Stimulated activated CD8-positive, alpha-beta memory T cell treated with anti-CD3 and anti-CD28 coated beads, Interleukin-12 subunit alpha, Interleukin-12 subunit beta, amount 100 ng/mL, for 24 hours (primary cell): ENCODE measurements around the gene ANKRD65.
"Not testable (repeated sequence)": the region's sequence is repeated elsewhere in the genome, so short reads cannot be mapped to it uniquely, and the experiment has no call there.

ENCODE experiments used
- DNase-seq: peaks from one replicate; pipeline ENCODE4 v3.0.0-alpha.2; 2020; ENCODE audit errors: extremely low read depth

ANKRD65 gene

DNA sequence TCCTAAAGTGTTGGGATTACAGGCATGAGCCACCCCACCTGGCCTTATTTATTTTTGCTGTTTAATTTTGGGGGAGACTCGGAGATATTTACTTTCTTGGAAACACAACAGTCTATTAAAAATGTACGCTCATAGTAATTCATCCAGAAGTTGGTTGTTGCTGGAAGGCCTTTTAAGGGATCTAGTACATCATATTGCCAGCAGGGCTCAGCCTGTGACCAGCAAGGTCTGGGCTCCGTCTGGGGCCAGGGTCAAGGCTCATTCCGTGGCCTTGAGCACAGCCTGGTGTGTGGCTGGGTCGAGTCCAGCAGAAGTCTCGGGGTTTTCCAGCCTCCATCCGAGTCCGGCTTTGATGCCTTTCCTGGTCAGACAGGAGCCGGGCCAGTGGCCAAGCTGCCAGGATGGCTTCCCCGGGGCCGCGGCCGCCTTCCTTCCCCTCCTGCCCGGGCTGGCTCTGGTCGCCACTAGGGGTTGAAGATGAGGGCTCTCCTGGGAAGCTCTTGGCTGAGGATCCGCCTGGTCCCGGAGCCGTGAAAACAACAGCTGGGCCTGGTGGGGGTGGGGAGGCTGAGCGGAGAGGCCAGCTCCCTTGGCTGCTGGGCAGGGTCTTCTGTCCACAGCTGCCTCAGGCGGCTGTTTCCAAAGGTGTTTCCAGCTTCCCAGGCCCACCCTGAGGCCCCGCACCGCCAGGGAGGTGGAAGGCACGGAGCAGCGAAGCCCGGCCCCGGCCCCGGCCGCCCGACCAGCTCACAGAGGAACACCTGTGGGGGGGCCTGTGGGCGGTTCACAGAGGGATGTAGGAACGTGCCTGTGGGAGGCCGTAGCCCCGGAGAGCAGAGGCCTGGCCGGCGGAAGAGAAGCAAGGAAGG lies 9.3 kb upstream of the ANKRD65 start:
- DNase-seq = no peak

GRCh38 chr1:1429671-1430073 lies 8.6 kb upstream of the ANKRD65 start:
- no peak for DNase-seq

- not testable (repeated sequence) for DNase-seq
Observed at GRCh38 chr1:1428967-1429366, 7.9 kb upstream of the ANKRD65 start.

DNA sequence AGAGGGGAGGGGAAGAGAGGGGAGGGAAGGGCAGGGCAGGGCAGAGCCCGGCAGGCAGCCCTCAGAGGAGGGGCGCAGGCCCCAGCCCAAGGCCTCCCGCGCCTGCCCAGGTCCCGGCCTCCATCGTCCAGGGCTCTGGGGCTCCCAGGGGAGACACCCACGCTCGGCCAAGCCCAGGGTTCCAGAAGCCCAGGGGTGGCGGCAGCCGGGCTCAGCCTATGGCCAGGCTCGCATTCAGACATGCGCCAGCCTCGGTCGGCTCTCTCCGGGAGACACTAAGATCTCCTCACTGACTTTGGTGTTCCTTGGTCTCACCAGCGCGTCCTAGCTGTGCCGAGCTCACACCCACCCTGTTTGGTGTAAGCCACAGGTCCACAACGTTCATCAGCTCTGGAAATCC lies 7.1 kb upstream of the ANKRD65 start:
- DNase-seq = no peak

DNA sequence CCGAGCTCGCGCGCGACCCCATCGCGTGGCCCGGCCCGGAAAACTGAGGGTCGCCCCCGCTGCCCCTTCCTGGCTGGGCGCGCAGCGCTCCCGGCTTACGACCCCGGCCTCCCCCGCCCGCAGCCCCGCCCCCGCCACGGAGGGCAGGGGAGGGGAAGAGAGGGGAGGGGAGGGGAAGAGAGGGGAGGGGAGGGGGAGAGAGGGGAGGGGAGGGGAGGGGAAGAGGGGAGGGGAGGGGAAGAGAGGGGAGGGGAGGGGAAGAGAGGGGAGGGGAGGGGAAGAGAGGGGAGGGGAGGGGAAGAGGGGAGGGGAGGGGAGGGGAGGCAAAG lies 6.7 kb upstream of the ANKRD65 start:
- DNase-seq = no peak

DNA sequence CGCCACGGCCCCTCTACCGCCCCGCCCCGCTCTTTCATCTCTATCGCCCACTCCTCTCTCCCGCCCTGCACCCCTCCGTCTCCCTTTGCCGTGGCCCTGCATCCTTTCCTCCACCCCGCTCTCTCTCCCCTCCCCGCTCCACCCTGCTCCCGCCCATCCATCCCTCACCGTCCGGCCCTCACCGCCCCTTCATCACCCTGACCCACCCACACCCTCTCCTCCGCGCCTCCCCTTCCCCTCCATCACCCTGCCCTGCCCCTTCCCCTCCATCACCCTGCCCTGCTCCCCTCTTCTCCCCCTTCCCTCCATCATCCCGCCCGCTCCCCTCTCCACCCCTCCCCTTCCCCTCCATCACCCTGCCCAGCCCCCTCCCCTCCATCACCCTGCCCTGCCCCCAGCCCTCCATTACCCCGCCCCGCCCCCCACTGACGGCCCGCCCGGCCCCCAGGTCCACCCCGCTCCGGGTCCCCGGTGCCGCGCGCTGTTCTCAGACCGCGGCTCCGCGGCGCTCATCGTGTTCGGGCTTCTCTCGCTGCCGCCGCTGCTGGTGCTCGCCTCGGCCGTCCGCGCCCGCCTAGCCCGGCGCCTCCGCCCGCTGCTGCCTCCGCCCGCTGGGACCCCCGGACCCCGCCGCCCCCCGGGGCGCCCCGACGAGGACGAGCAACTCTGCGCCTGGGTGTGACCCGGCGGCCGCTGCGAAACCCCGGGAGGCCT lies 6.2 kb upstream of the ANKRD65 start:
- DNase-seq = no peak

GRCh38 chr1:1426496-1427105 lies 5.5 kb upstream of the ANKRD65 start:
- no peak for DNase-seq

DNA sequence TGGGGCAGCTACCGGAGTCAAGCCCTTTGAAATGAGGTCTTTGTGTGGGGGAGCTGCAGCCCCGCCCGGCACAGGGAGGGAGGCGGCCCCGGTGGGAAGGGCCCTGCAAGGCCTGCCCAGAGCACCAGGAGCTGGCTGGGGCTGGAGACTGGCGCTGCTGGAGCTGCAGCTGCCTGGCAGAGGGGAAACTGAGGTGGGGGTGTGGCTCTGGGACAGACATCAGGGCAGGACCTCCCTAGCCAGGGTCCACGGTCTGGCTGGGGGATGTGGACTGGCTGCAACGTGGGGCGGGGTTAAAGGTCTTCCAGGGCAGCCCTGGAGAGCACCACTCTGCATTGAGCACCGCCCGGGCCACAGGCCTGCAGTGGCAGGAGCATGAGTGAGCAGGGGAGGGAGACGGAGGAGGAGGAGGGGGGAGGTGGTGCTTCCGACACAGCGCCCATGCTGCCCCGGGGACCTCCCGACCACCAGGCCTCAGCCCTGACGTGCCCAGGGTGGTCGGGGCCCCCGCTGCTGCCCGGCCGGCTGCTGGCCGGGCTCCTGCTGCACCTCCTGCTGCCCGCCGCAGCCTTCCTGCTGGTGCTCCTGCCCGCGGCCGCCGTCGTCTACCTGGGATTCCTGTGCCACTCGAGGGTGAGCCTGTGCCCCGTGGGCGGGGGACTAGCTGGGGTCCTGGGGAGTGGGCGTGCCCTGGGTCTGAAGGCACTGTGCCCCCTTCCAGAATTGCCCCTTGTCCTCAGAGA lies 4.8 kb upstream of the ANKRD65 start:
- DNase-seq = no peak

DNA sequence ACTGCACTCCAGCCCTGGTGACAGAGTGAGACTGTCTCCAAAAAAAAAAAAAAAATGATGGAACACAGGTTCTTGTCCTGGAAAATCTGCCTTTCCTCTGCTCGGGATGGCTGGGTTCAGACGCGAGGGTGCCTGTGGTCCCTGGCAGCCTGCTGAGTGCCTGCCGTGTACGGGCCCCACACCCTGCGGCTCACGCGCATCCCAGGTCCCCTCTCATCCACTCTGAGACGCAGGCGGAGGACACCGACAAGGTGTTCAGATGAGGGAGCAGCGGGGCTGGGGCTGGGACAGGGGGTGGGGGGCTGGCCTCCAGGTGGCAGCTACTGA lies 4.3 kb upstream of the ANKRD65 start:
- no peak for DNase-seq

- no peak for DNase-seq
Observed at GRCh38 chr1:1424707-1425106, 3.6 kb upstream of the ANKRD65 start.

DNA sequence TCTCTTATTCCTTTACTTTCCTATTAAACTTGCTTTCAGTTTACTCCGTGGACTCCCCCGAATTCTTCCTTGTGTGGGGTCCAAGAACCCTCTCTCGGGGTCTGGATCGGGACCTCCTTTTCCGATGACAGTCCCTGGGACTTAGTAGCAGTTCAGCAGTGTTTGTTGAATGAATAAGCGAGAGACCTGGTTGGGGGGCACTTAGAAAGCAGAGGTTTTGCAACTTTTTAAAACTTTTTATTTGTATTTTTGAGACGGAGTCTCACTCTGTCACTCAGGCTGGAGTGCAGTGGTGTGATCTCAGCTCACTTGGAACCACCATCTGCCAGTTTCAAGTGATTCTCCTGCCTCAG lies 2.1 kb upstream of the ANKRD65 start:
- DNase-seq = no peak

DNA sequence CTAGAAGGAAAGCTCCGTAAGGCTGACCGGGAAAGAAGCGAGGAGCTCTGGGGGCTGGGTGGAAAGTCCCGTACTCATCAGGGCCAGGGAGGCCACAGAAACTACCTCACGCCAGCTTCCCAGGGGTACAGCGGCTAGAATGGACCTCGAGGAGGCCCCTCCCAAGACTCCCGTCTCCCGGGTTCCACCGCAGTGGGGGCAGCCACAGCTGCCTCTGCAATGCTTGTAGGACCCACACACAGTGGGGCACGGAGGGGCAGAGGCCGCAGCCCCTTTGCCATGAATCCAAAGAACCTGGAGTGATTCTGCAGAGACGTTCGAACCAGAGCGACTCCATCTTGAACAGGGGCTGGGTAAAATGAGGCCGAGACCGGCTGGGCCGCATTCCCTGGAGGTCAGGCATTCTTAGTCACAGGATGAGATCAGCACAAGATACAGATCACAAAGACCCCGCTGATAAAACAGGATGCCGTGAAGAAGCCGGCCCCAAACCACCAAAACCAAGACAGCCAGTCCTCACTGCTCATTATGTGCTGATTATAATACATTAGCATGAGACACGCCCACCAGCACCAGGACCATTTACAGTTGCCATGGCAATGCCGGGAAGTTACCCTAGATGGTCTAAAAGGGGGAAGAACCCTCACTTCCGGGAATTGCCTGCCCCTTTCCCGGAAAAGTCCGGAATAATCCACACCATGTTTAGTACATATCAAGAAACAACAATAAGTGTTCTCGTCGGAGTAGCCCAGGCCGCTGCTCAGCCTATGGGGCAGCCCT lies 1.6 kb upstream of the ANKRD65 start:
- no peak for DNase-seq

DNA sequence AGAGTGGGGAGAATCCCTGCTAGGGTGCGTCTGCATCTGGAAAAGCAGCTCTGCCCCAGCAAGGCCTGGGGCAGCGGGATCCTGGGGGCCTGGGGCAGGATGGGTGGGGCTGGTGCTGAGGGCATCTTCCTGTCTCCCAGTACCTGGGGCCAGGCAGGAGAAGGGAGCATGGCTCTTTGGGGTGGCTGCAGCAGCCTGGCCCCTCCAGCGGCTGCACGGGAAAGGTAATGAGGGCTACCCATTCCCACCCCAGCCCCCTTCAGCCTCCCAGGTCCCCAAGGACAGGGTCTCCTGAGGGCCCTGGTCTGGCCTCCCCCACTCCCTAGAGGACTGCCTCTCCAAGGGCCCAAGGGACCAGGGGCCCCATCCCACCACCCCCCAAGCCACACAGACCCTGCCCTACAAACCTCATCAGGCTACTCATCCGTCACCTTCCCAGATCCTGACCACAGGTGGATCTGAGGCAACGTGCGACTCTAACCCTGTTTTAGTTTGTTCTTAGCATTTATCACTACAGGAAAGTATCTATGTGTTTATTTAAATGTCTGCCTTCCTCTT lies 910 bp upstream of the ANKRD65 start:
- DNase-seq = no peak

DNA sequence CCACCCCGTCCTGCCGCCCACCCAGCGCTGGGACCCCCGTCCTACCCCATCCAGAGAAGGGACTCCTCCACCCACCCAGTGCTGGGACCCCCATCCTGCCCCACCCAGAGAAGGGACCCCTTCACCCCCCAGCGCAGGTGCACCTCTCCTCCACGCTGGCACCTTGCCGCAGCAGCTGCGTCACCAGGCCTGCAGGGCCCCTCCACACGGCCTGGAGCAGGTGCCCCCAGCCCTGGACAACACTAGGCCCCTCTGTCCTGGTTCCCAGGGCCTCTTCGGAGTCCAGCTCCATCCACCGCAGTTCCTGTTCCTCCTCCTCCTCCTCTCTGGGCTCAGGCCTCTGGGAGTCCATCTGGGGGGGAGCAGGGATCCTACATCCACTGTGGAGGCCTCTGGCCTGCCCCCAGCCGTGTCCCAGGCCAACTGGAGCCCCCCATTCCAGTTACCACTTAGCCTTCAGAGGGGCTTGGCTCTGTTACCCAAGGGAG lies 378 bp downstream of the ANKRD65 start:
- no peak for DNase-seq

GRCh38 chr1:1419813-1420653 lies 1.0 kb downstream of the ANKRD65 start:
- DNase-seq = no peak

GRCh38 chr1:1419363-1419812 lies 1.7 kb downstream of the ANKRD65 start:
- DNase-seq = no peak

DNA sequence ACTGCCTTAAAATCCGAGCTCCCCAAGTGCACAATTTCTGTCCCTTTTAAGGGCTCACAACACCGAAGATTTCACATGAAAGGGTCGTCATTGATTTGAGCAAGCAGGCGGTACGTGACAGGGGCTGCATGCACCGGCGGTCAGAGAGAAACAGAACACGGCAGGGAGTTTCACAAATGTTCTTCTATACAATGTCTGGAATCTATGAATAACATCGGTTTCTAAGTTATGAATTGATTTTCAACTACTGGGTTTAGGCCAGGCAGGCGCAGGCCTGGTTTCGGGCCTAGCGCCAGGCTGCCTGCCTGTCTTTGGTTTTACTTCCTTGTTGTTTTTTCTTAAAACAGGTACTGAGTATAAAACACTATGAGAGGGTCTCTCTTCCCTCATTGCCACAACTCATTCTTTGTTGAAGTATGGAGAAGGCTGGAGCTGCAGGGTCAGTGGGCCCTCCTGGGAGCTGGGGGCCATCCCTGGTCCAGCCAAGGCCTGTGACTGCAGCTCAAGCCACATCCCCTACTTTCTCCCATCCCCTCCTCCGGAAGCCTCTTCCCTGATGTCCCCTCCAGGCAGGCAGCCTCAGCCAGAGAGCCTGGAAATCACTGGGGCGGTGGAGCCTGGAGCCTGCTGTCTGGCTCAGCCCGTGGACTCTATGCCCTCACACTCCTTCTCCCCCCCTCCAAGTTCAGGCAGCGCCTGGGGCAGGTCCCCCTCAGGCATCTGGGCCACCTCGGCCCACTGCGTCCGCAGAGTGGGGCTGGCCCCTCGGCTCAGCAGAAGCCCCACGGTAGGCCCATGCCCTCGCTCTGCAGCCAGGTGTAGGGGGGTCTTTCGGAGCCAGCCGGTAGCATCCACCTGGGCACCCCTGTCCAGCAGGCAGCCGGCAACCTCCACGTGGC lies 2.4 kb downstream of the ANKRD65 start:
- no peak for DNase-seq

- DNase-seq = not testable (repeated sequence)
Observed at GRCh38 chr1:1417825-1418463, 3.1 kb downstream of the ANKRD65 start.

DNA sequence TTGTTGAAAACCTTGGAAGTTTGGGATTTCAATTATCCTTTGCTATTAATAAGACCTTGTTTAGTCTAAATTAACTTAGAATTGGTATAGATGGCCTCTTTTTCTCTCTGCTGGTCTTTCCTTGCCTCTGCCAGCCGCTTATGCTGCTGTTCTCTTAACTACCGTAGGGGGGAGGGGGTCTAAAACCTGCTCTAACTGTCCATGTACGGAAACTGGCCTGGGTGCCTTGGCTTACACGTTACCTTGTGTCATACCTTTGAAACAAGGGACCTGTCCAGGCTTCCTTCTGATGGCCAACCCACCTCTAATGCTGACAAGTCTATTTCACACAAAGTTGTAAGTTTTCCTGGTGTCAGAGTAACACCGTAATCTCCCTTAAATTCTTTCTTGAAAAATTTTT lies 3.7 kb downstream of the ANKRD65 start:
- DNase-seq = not testable (repeated sequence)
